Measurements from ENCODE around the gene C2CD2L.
A peak's percentile ranks its signal among the peaks of the same experiment; 100 is the strongest.
"Not testable (repeated sequence)": the region's sequence is repeated elsewhere in the genome, so short reads cannot be mapped to it uniquely, and the experiment has no call there.

Gene C2CD2L
- long read RNA-seq, partial matches to known transcripts, result 2 of 3 reads
- long read RNA-seq, other reads (novel, unspliced or antisense), result 1 of 3 reads

GRCh38 chr11:119106564-119107537, at the start of gene C2CD2L:
Gene C2CD2L, plus strand, starts transcription at chr11:119107344. Its CDS starts 398 bp downstream, at chr11:119107742.
- TF ChIP-seq POLR2AphosphoS5 (IDR thresholded peaks at IDR 0.05; ENCODE audit: low read depth), result peak; percentile 70
- peak; percentile 14; the same call in 1 of the 2 replicates for TF ChIP-seq SPI1 (IDR thresholded peaks at IDR 0.05; ENCODE audit: borderline replicate concordance, low read depth)
- TF ChIP-seq CTCF (IDR thresholded peaks at IDR 0.05; ENCODE audit: insufficient read depth, low read length), result no peak
- Histone ChIP-seq H3K27me3 (ENCODE audit: insufficient read depth, poor library complexity, severe bottlenecking) (no peaks in the 10 kb centered on the region), H3K4me3 (replicated peaks; ENCODE audit: insufficient read depth, low read length) (peak within 1 kb of the TSS; percentile 88), H3K27ac (replicated peaks) (peak within 1 kb of the TSS; percentile 86)
- peak; percentile 96 to 97 for DNase-seq (ENCODE audit: low read depth in 1 of 2, low spot score in 1 of 2)

DNA sequence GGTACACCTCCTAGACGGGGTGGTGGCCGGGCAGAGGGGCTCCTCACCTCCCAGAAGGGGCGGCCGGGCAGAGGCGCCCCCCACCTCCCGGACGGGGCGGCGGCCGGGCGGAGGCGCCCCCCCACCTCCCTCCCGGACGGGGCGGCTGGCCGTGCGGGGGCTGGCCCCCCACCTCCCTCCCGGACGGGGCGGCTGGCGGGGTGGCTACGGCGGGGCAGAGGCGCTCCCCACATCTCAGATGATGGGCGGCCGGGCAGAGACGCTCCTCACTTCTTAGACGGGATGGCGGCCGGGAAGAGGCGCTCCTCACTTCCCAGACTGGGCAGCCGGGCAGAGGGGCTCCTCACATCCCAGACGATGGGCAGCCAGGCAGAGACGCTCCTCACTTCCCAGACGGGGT, 48.0 kb upstream of the C2CD2L start:
- not testable (repeated sequence) for H3K27me3 ChIP-seq (ENCODE audit: insufficient read depth, poor library complexity, severe bottlenecking); H3K27ac ChIP-seq (replicated peaks); DNase-seq (ENCODE audit: low read depth in 1 of 2, low spot score in 1 of 2); H3K4me3 ChIP-seq (replicated peaks; ENCODE audit: insufficient read depth, low read length)

GRCh38 chr11:119061256-119061655, 45.9 kb upstream of the C2CD2L start:
- H3K27ac ChIP-seq (replicated peaks), result no peak overlapping the region
- no peaks in the 10 kb centered on the region for H3K27me3 ChIP-seq (ENCODE audit: insufficient read depth, poor library complexity, severe bottlenecking)
- no peak for DNase-seq (ENCODE audit: low read depth in 1 of 2, low spot score in 1 of 2)
- H3K4me3 ChIP-seq (replicated peaks; ENCODE audit: insufficient read depth, low read length), result no peak overlapping the region
- TF ChIP-seq GABPA (IDR thresholded peaks at IDR 0.05; ENCODE audit: low read depth), result no peak
- TF ChIP-seq POLR2AphosphoS5 (IDR thresholded peaks at IDR 0.05; ENCODE audit: low read depth), result no peak
- no peak for TF ChIP-seq CTCF (IDR thresholded peaks at IDR 0.05; ENCODE audit: insufficient read depth, low read length)
- TF ChIP-seq, protein P1, sequence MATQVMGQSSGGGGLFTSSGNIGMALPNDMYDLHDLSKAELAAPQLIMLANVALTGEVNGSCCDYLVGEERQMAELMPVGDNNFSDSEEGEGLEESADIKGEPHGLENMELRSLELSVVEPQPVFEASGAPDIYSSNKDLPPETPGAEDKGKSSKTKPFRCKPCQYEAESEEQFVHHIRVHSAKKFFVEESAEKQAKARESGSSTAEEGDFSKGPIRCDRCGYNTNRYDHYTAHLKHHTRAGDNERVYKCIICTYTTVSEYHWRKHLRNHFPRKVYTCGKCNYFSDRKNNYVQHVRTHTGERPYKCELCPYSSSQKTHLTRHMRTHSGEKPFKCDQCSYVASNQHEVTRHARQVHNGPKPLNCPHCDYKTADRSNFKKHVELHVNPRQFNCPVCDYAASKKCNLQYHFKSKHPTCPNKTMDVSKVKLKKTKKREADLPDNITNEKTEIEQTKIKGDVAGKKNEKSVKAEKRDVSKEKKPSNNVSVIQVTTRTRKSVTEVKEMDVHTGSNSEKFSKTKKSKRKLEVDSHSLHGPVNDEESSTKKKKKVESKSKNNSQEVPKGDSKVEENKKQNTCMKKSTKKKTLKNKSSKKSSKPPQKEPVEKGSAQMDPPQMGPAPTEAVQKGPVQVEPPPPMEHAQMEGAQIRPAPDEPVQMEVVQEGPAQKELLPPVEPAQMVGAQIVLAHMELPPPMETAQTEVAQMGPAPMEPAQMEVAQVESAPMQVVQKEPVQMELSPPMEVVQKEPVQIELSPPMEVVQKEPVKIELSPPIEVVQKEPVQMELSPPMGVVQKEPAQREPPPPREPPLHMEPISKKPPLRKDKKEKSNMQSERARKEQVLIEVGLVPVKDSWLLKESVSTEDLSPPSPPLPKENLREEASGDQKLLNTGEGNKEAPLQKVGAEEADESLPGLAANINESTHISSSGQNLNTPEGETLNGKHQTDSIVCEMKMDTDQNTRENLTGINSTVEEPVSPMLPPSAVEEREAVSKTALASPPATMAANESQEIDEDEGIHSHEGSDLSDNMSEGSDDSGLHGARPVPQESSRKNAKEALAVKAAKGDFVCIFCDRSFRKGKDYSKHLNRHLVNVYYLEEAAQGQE (IDR thresholded peaks at IDR 0.05; ENCODE audit: insufficient replicate concordance, low read depth), result no peak
- no peak for TF ChIP-seq SPI1 (IDR thresholded peaks at IDR 0.05; ENCODE audit: borderline replicate concordance, low read depth)

- H3K27me3 ChIP-seq (ENCODE audit: insufficient read depth, poor library complexity, severe bottlenecking), result no peaks in the 10 kb centered on the region
- H3K27ac ChIP-seq (replicated peaks), result no peak overlapping the region
- no peak for DNase-seq (ENCODE audit: low read depth in 1 of 2, low spot score in 1 of 2)
- H3K4me3 ChIP-seq (replicated peaks; ENCODE audit: insufficient read depth, low read length), result no peak overlapping the region
- TF ChIP-seq CTCF (IDR thresholded peaks at IDR 0.05; ENCODE audit: insufficient read depth, low read length), result no peak
Observed at GRCh38 chr11:119062779-119063178, 44.4 kb upstream of the C2CD2L start.

DNA sequence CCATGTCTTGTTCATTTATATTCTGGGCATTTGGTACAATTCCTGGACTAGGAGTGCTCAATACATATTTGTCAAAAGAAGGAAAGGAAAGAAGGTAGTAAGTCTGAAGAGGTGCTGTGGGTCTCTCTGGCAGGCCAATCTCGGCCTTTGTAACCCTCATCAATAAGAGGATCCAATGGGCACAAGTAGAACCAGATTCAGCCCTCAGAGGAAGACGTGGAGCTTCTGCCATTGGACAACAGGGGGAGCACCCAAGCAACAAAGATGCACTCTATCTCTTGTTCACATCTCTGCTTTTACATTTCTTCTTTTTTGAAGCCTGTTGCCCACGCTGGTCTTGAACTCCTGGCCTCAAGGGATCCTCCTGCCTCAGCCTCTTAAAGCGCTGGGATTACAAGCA, 41.8 kb upstream of the C2CD2L start:
- no peak overlapping the region for H3K4me3 ChIP-seq (replicated peaks; ENCODE audit: insufficient read depth, low read length)
- TF ChIP-seq POLR2AphosphoS5 (IDR thresholded peaks at IDR 0.05; ENCODE audit: low read depth) (no peak), SPI1 (IDR thresholded peaks at IDR 0.05; ENCODE audit: borderline replicate concordance, low read depth) (no peak), CTCF (IDR thresholded peaks at IDR 0.05; ENCODE audit: insufficient read depth, low read length) (peak; percentile 67)
- no peaks in the 10 kb centered on the region for H3K27me3 ChIP-seq (ENCODE audit: insufficient read depth, poor library complexity, severe bottlenecking)
- DNase-seq (ENCODE audit: low read depth in 1 of 2, low spot score in 1 of 2), result peak in 1 of 2 experiments; percentile 61
- no peak overlapping the region for H3K27ac ChIP-seq (replicated peaks)

Measured in HL-60 (cell line).